ENCODE data around the gene QRICH2. TPM values are rescaled to one million over a fixed set of nuclear protein-coding genes. Genes with fewer than 3 reads are reported as not detected.

The QRICH2 gene
- total RNA-seq, 1 donor from 2014 or later, result 1.8 TPM

DNA sequence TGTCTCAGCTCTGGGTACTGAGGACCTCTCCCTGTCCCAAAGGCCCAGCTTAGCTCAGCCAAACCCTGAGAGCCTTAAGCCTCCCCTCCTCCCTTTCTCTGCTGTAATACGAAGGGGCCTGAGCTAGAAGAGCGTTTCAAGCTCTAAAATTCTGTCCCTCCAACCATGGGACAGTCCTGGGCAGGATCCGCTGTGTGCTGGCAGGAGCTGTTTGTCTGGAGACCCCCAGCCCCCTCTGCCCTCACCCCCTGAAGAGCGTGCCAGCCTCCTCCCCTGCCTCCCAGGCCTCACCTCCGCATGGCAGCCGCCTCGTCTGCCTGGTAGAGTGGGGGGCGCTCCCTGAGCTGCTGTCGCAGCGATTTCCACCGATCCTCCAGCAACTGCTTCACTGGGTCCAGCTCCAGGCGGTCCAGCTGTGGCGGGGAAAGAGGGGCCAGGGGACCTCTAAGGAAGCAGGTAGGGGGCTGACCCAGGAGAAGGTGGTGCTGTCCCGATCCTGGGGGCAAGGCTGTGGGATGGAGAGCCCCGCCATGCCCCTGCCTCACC, 28.3 kb downstream of the QRICH2 start:
- intact Hi-C loops (cut with DNase I), result loop anchor here (1.0 to 5.0 kb wide), 3 partner anchors 97 to 268 kb away; no protein-coding TSS in a partner anchor
- no peak for DNase-seq (ENCODE audit: low spot score)

DNA sequence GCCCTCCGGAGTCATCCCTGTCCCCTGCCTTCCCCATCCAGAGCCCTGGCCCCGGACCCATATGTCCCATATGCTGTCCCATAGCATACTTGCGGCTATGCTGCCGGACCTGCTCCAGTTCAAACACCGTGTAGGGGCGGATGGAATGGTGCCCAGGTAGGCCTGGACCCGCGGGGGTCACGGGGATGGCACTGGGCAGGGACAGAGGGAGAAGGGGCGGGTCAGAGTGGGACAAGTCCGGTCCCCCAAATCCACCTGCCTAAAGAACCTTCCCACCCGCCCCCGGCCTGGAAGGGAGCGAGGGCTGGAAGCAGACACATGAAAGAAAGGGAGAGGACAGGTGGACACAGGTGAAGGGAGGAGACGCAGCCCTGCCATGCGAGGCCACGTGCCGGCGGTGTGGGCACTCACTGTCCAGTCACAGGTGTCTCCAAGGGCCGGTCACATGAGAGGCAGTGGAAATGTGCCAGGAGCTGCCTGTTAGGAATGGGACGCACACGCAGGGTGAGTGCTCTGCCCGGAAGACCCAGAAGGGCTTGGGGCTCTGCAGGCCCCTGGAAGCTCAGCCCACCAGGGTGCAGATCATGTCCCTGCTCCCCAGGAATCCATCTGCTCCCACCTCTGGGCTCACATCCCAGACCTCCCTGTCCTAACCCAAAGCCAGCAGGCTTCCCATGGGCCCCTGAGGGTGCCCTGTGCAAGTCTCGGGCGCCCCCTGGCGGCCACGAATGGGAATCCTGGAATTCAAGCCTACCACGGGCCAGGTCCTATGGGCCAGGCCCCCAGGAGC, 28.9 kb downstream of the QRICH2 start:
- peak; percentile 93 for DNase-seq (ENCODE audit: low spot score)
- intact Hi-C loops (cut with DNase I), result loop anchor here (1.0 to 5.0 kb wide), 3 partner anchors 96 to 267 kb away; no protein-coding TSS in a partner anchor

DNA sequence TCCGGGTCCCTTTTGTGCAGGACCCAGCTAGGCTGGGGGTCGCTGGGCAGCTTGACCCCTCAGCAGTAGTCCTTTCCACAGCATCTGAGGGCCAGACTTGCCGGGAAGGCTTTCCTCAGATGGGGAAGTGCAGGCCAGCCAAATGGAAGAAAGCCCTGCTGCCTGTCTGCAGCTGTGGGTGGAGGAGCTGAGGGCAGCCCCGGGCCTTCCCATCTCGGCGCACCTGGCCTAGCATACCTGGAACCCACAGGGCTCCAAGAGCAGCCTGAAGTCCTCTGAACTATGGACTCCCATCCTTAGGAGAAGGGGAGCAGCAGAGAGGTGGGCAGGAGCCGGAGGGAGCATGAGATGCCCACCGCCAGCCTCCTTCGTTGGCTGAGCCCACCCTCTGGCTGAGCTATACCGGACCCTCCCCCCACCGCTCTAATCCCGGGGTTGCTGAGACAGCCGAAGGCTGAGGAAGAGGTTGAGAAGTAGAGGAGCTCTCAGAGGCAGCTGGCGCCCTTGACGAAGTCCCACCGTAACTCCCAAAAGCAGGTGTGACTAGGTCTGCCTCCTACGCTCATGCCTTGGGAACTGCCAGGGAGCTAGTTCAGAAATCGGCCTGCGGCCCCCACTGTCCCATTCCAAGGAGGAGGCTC, 29.7 kb downstream of the QRICH2 start:
- no peak for DNase-seq (ENCODE audit: low spot score)
- intact Hi-C loops (cut with DNase I), result loop anchor here (2.0 to 5.0 kb wide), 2 partner anchors 96 to 266 kb away; no protein-coding TSS in a partner anchor

DNA sequence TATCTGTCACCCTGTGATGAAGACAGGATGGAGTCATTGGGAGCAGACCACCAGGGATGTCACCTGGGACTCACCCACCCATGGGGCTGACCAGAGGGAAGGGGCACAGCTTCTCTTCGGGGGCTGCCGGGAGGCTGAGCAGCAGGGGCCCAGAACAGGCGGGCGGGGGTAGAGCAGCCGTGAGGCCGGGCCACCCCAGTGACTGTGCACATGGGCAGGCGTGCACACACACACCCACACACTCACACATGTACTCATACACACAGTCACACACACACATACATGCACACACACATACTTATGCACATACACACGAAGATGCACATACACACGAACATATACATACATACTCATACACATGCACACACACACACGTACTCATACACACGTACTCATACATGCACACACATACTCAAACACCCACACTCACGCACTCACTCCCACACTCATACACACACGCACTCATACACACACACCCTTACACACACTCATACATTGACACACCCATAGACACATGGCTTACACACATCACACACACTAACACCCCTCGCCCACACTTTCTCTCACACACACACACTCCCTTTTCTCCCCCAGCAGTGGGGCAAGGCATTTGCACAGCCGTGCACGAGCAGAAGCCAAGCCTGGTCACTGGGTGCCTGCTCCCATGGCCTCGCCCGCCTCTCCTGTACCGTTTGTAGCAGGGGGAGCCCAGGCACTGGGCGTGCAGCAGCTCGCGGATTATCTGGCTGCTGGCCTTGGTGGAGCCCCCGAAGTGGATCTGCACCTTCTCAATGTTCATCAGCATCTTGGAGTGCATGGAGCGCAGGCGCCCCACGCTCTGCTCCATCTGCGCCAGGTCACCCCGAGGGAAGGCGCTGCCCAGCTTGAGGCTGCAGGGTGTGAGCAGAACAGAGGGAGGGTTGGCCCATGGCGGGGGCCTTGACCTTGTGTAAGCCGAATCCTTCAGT, 30.5 kb downstream of the QRICH2 start:
- no peak for DNase-seq (ENCODE audit: low spot score)
- intact Hi-C loops (cut with DNase I), result loop anchor here (2.0 to 5.0 kb wide), 2 partner anchors 95 to 265 kb away; no protein-coding TSS in a partner anchor

DNA sequence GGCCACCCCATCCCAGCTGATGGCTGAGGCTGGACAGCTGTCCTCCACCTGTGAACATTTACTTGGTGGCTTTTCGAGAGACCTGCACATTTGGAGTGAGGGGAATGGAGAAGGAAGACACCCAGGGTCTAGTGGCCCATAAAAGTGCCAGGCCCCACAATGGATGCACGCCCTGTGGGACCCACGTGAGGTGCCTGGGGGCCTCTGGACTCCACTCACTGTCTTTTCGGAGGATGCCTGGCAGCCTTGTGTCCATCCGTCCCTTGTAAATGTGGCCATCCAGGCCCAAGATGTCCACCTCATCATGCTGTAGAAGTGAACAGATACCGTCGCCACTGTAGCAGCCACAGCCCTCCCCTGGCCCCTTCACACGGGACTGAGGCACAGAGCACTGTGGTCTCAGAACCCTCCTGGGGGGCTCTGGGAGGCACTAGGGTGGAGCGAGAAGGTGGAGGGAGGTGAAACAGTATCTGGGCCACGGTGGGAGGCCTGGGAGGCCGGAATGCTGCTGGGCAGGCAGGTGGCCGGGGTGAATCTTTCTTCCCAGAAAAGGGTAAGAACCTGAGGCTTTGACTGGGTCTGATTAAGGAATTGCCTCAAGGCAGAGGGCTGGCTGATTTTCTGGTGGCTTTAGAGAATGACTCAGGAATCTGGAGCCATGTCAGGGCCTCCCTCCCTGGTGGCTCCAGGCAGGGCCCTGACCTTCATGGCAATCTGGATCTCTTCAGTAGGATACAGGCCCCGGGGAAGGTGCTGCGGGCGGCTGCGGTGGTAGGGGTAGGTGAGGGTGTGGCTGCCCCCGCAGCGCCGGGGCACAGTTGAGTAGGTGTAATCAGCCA, 31.4 kb downstream of the QRICH2 start:
- no peak for DNase-seq (ENCODE audit: low spot score)
- intact Hi-C loops (cut with DNase I), result loop anchor here (5.0 kb wide), 1 partner anchor 264 kb away; no protein-coding TSS in a partner anchor

DNA sequence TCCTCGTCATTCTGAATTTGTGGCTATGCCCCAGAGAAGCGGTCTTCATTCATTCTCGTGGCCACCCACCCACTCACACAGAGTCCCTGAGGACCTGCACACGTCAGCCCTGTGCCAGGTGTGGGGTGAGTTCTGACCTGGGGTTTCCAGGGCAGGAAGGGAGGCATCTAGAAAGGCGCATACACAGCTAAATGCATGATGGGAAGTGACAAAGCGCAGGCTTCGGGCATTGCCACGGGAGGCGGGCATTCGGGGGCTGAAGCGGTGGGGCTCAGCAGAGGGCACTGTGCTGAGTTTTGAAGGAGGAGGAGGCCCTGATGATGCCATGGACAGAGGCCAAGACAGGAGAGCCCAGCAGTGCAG, 32.0 kb downstream of the QRICH2 start:
- DNase-seq (ENCODE audit: low spot score), result no peak
- intact Hi-C loops (cut with DNase I), result loop anchor here (5.0 kb wide), 1 partner anchor 264 kb away; no protein-coding TSS in a partner anchor

DNA sequence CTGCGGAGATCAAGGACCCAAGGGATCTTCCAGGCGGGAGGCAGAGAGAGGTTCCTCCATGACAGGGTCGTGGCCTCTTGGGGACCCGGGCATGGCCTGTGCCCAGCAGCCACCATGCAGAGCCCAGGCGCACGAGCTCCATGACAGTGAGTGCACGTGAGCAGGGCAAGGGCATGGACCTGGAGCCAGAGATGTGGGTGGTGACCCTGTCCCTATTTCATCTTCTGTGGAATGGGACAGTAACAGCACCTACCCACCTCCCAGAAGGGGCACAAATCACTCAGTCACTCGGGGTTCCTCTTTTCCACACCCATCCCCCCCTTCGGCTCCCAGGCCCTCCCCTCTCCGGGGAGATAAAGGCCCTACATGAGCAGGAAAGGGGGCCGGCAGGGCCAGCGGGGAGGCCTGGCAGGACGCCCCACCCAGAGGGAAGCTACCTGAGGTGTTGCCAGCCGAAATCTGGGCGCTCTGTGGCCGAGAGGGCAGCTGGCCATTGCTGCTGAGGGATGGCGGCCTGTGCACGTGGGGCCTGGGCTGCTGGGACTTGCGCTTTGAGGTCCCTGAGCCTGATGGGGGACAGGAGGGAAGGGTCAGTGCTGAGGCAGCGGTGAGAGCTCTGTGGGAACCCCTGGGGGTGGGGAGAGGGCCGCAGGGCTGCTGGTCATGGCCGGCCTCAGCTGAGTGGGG, 32.6 kb downstream of the QRICH2 start:
- no peak for DNase-seq (ENCODE audit: low spot score)
- intact Hi-C loops (cut with DNase I), result loop anchor here (5.0 kb wide), 1 partner anchor 263 kb away; no protein-coding TSS in a partner anchor

DNA sequence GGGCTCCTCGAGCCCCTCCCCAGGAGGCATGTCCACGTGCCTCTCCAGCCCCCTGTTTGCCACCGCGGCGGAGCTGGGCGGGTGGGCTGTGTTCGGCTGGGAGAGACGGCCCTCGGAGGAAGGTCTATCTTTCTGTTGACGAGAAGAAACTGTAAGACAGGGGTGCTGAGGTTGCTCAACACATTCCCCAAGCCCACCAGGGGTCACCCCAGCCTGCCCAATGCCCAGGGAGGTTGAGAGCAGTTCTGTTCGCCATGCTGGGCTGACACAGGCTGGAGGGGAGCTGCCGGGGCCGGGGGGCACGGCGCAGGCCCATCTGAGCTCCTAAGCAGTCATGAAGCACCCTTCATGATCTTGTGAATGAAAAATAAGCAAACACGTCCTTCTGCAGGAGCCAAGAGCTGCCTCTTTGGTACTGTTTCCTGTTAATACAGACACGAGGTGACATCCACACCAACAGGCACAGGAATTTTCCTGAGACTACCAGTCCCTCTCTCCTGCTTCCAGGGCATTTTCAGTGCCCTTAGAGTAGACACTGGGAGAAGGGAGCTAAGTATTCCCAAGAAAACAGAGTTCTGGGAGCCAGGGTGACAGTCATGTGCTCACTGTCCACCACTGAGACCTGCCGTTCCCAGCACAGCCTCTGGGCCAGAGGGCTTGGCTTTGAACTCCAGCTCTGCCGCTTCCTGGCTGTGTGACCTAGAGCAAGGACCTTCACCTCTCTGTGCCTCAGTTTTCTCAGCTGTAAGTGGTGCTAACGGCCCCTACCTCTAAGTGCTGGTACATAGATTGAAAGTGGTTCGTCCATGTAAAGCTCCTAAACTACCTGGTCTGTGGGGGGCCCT, 33.7 kb downstream of the QRICH2 start:
- intact Hi-C loops (cut with DNase I), result no loop called here
- DNase-seq (ENCODE audit: low spot score), result no peak

DNA sequence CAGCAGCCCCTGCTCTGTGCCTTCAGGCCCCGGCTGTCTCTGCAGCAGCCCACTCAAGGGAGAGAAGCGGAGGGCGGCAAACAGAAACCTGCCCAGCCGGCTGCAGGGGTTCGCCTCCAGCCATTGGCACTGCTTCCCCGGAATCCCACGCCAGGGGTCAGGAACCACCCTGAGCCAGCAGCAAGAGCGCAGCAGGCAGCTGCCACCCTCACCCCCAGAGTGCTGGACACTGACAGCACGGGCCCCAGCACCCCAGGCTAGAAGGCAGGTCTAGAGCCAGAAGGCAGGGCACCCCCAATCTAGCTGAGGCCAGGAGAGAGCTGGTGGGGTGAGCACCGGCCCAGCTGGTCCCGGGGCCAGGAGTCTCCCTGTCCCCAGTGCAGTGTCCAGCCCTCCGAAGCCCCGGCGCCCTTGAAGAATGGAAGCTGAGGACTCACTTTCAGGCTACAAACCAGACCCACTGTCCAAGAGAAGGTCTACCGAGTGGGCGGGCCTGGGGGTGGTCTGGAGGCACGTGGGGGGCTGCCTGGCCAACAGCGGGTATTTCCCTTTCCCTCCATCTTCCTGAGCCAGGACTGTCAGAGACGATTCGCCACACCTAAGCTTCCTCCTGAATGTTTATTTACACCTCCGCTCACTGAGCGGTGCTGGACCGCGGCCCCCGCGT, 34.5 kb downstream of the QRICH2 start:
- intact Hi-C loops (cut with DNase I), result no loop called here
- no peak for DNase-seq (ENCODE audit: low spot score)

DNA sequence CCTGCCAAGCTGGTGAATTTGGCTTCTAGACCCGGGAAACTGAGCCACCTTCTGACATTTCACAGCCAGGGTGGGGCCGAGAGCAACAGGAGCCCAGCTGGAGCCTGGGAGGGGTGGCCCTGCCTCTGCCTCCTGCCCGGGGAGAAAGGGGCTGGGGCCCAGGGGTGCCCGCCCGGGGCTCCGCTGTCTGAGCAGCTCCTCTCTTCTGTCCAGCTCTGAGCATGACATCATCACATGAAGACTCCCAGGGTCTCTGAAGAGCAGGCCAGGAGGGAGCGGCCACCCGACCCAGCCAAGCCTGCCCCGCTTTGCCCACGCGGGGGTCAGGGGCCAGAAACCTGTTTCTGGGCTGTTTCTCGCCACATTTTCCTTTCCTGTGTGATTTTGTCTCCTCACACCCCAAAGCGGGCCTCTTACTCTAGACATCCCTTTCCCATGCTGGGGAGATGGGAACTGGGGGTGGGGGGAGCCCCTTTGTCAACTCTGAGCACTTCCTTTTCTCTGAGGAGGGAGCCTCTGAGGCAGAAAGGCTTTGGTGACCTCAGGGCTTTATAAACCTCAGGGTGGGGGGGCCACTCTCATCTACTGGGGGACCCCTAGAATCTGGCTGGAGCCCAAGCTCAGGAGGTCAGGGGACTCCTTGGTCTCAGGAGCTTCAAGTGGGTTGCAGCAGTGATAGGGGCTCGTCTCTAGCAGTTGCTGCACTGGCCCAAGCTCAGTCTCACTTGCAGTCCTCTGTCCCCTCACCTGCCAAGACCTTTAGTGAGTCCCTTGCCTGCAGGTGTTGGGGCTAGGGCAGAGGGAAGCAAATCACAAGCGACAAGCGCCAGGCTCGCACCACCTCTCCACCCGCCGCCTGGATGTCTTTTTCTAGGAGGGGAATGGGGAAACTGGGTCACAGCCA, 35.3 kb downstream of the QRICH2 start:
- DNase-seq (ENCODE audit: low spot score), result no peak
- intact Hi-C loops (cut with DNase I), result no loop called here

DNA sequence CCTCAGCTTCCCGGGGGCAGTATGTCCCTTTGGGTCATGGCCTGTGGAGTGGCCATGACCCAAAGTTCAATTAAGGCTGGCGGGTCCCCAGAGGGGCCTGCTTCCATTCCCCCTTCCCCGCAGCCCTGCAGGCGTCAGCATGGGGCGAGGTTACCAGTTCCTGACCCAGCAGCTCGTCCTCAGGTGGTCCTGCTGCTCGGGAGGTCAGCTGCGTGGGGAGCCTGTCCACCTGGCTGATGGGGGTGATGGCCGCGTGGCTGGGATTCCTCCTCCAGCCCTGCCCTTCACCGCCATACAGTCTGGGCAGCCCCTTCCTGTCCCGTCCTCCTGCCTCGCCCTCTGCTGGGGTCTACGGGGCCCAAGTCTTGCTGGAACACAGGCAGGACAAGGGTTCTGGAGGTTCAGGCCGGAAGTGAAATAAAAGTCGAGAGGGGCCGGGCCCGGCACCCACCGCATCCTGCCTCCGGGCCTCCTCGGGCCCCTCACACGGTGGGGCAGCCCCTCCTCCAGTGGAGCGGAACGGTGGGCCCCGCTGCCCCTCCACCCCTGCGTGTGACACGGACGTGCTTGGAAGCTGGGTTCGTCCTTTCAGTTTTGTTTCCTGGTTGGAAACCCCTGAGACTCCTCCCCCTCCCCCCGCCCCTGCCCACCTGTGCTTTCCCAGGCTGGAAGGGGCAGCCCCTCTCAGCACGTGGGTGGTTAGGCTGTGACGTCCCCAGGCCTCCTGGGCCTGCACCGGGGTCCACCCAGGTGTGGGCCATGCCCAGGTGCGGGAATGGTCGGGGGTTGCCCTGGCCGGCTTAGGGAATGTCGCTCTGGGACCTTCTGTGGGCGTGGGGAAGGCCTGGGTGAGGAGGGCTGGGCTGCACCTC, 36.2 kb downstream of the QRICH2 start:
- DNase-seq (ENCODE audit: low spot score), result no peak

DNA sequence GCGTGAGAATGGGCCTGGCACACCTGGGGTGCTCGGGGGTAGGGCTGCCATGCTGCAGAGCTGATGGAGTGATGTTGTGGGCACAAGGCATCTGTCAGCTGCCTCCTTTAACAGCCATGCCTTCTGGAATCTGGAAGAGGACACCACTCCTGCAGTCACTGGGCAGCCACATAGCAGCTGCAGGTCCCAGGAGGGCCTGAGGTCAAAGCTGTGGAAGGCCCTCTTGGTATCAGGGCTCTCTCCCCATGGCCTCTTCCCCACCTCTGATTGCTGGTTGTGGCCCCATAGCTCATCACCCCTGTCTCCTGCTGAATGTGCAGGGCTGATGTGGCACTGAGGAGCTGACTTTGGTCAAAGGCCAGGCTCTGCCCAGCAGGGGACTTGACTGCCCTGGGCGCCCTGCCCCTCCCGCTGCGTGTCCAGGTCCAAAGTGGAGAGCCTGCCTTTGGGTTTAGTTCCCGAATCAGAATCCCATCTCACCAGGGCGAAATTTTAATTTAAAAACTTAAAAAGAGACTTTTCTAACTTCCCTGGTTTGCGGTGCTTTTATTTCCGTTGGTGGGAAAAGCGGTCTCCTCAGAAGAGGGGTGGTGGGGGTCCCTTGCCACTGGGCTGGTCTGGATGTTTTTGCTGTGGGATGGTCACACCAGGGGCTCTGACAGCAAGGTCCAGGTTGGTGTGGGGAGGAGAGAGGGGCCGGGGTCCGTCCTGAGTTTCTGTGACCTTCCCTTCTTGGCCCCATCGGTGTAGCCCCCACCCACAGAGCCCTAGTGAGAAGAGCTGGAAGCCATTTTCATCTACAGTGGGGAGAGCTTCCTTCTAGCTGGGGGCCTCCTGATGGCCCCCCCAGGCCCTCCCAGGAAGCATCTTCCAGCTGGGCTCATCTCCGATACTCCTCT, 37.1 kb downstream of the QRICH2 start:
- intact Hi-C loops (cut with DNase I), result no loop called here
- no peak for DNase-seq (ENCODE audit: low spot score)

More for the DNA sequence above, 36.2 kb downstream of the QRICH2 start:
- intact Hi-C loops (cut with DNase I), result no loop called here

DNA sequence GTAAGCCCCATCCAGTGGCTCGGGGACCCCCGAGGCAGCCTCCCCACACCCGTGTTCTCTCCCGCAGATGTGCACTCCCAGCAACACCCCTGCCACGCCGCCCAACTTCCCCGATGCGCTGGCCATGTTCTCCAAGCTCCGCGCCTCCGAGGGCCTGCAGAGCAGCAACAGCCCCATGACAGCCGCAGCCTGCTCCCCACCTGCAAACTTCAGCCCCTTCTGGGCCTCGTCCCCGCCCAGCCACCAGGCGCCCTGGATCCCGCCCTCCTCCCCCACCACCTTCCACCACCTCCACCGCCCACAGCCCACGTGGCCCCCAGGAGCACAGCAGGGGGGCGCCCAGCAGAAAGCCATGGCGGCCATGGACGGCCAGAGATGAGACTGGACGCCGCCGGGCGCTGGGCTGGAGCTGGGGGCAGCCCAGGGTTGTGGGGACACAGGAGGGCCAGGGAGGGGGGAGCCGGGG, 37.9 kb downstream of the QRICH2 start:
- DNase-seq (ENCODE audit: low spot score), result no peak
- intact Hi-C loops (cut with DNase I), result no loop called here

Data from cardiac septum (tissue), 1 donor.